Heart left ventricle (tissue), 16 donors: ENCODE data around the gene TNIK. TPM values are rescaled to one million over a fixed set of nuclear protein-coding genes. Genes with fewer than 3 reads are reported as not detected.

Source experiments
- ATAC-seq, 4 donors: fragments of 200-7000 bp; cut with Tn5 transposase; one replicate each; pipeline ENCODE4 v1.9.1; 2020 to 2022; ENCODE audit warnings: moderate library complexity in 4 of 4, mild to moderate bottlenecking in 3 of 4, moderate number of reproducible peaks in 1 of 4
- DNase-seq, 5 donors: peaks; one replicate each; pipeline ENCODE4 v3.0.0-alpha.2; 2020
- H3K27ac ChIP-seq, 12 donors: fragments of 200-600 bp; sonication (generic) in 4 of 12; one replicate each; pipeline versions ENCODE4 v1.5.0 to v1.8.0; 2016 to 2022; ENCODE audit warnings: mild to moderate bottlenecking in 2 of 12
- H3K27me3 ChIP-seq, 9 donors: fragments of 200-600 bp; sonication (generic) in 2 of 9; one replicate each; pipeline versions ENCODE4 v1.5.1 to v1.8.0; 2016 to 2022; ENCODE audit warnings: mild to moderate bottlenecking in 3 of 9
- H3K36me3 ChIP-seq, 9 donors: fragments of 200-600 bp; sonication (generic) in 2 of 9; one replicate each; pipeline versions ENCODE4 v1.5.0 to v1.8.0; 2018 to 2022; ENCODE audit warnings: mild to moderate bottlenecking in 2 of 9
- H3K4me1 ChIP-seq, 12 donors: fragments of 200-600 bp; sonication (generic) in 4 of 12; one replicate each; pipeline versions ENCODE4 v1.5.0 to v1.8.0; 2016 to 2022; ENCODE audit warnings: mild to moderate bottlenecking in 3 of 12
- H3K4me3 ChIP-seq, 12 donors: fragments of 200-600 bp; sonication (generic) in 4 of 12; one replicate each; pipeline versions ENCODE4 v1.5.0 to v1.8.0; 2017 to 2022; ENCODE audit warnings: mild to moderate bottlenecking in 9 of 12, moderate library complexity in 4 of 12
- H3K9me3 ChIP-seq, 12 donors: fragments of 200-600 bp; sonication (generic) in 4 of 12; one replicate each; pipeline versions ENCODE4 v1.5.0 to v1.8.0; 2016 to 2022; ENCODE audit warnings: mild to moderate bottlenecking in 1 of 12
- POLR2A ChIP-seq, 2 donors: fragments of 450-650 bp; IDR thresholded peaks; one replicate each; pipeline ENCODE4 v1.6.1; 2017; ENCODE audit warnings: antibody characterized with exemption in 2 of 2, mild to moderate bottlenecking in 2 of 2, moderate library complexity in 2 of 2
- WGBS, 4 donors: extraction: QIAGEN DNeasy Blood & Tissue Kit in 2 of 4; methylation state at CpG; one replicate each; pipeline versions ENCODE4 v1.1.5 to v1.1.7; 2013 to 2018; 5-methylcytosine and 5-hydroxymethylcytosine counted together
- intact Hi-C, 10 donors: fragments of 100-400 bp; cut with DNase I; formaldehyde crosslinking; loops; one replicate each; pipeline versions ENCODE4 v1.11.1 to v1.14.2; 2022
- polyA plus RNA-seq, 2 donors: library from polyadenylated mRNA; stranded (reverse); fragments of 200-250 nt; gene quantifications; one replicate each; pipeline ENCODE4 v1.2.3, GENCODE V29; 2013
- total RNA-seq, 9 donors: library from RNA; depleted of rRNA in 2 of 9; stranded (reverse); fragments of >200 nt in 2 of 9; fragmentation: NEBNext Ultra II Directional in 3 of 9; extraction: Animal tissue kit (Norgen Biotek cat#: 25700) in 3 of 9; gene quantifications; one replicate each; pipeline versions ENCODE4 v1.1.0 to v1.2.4, GENCODE V29; 2016 to 2023
- TF ChIP-seq, protein P1 (sequence below), 12 donors: fragments of 200-600 bp; sonication (generic) in 4 of 12; IDR thresholded peaks; one replicate each; pipeline versions ENCODE4 v1.5.0 to v1.8.0; 2018 to 2022; ENCODE audit warnings: antibody characterized with exemption in 12 of 12, mild to moderate bottlenecking in 5 of 12
- donor health status: ischemic (EF 13 %, LVEDD 7.1; RV severe dilation, severe dysfunction).
- donor health status: healthy with polysubstance abuse.
- donor health status: DM: no; HTN: yes; CAD: no.
- donor health status: DM: no; HTN: no; CAD: no.
- donor health status: ischemic (EF 25% LVEDD 6.9; RV normal size, moderate dysfunction).
- donor health status: ischemic (EF 25% LVEDD 5.7; RV mildly dilated, moderate dysfunction).
- donor health status: healthy.
- donor health status: DM: yes; HTN: yes; CAD: no.
- donor health status: ischemic (EF 35%, LVEDD 5.7; RV mildly dilated, moderate dysfunction).
- donor health status: nonischemic (EF 11% LVEDD 7.7; RV severe dilation, severe dysfunction).
- donor health status: DM: yes; HTN: yes; CAD: no.
- donor health status: PGD.
- donor health status: ischemic (EF 29% LVEDD 5.4; RV normal size, mild dysfunction).
- donor health status: nonischemic (EF 23%, LVEDD 6.1; RV moderate dilation, normal function).

The TNIK gene
- total and polyA plus RNA-seq, 11 donors: 12.3 to 51.6 (median 32.4) TPM

DNA sequence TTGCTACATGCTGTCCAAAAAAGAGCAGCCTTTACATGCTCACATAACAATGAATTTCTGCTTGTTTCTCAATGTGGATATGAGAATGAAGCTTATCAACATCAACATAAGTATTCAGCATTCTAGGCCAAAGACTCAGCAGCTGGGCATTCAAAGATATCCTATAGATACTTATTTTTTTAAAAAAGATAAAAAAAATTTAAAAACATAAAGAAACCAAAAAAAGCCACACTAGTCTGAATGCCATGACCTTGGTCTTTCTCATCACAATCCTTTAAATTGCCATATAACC is 182.0 kb downstream of the TNIK start:
- DNase-seq: no peak
- Histone ChIP-seq H3K27me3 (no peaks in the 10 kb centered on the region), H3K36me3 (no peaks in the 10 kb centered on the region), H3K27ac (no peak overlapping the region), H3K4me3 (no peak overlapping the region), H3K9me3 (peaks cover 0 to 4% (median 0%) of the 10 kb centered on the region in 12 donors), H3K4me1 (peaks cover 0 to 29% (median 13%) of the 10 kb centered on the region in 12 donors)
- intact Hi-C loops: no loop called here
- TF ChIP-seq, protein P1, sequence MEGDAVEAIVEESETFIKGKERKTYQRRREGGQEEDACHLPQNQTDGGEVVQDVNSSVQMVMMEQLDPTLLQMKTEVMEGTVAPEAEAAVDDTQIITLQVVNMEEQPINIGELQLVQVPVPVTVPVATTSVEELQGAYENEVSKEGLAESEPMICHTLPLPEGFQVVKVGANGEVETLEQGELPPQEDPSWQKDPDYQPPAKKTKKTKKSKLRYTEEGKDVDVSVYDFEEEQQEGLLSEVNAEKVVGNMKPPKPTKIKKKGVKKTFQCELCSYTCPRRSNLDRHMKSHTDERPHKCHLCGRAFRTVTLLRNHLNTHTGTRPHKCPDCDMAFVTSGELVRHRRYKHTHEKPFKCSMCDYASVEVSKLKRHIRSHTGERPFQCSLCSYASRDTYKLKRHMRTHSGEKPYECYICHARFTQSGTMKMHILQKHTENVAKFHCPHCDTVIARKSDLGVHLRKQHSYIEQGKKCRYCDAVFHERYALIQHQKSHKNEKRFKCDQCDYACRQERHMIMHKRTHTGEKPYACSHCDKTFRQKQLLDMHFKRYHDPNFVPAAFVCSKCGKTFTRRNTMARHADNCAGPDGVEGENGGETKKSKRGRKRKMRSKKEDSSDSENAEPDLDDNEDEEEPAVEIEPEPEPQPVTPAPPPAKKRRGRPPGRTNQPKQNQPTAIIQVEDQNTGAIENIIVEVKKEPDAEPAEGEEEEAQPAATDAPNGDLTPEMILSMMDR (IDR thresholded peaks at IDR 0.05): no peak
- TF ChIP-seq POLR2A (IDR thresholded peaks at IDR 0.05): no peak
- ATAC-seq: no peak

DNA sequence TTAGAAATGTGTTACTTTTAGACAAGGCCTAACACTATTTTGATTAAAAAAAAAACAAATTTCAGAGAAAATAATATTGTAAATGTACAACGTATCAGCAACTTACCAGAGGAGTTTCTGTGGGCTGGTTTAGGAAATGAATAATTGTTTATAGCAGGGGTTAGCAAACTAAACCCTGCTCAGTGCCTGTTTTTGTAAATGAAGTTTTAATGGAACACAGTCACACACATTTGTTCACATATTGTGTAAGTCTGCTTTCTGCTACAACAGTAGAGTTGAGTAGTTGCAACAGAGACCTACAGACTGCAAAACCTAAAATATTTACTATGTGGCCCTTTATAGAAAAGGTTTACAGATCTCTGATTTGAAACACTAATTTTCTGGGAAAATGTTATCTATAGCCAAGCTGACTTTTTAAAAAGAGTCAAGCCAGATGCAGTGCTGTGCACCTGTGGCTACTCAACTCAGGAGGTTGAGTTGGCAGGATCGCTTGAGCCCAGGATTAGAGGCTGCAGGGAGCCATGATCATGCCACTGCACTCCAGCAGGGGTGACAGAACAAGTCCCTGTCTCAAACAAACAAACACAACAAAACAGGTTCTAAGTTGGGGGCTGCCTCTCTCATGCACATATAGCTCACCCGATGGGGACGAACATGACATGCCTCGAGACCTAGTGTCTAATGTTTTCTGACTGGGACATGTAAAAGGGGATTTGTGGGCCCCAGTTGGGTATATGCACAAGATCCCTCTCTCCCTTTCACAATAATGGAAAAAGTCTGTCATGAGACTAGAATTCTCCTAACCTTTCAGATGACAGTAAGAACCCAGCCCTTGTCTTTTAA is 182.5 kb downstream of the TNIK start:
- Histone ChIP-seq H3K27me3 (no peaks in the 10 kb centered on the region), H3K9me3 (peaks cover 0 to 4% (median 0%) of the 10 kb centered on the region in 12 donors), H3K27ac (peak overlapping the region in 1 of 12 donors; percentile 0), H3K4me3 (no peak overlapping the region), H3K36me3 (no peaks in the 10 kb centered on the region), H3K4me1 (peaks cover 0 to 23% (median 8%) of the 10 kb centered on the region in 12 donors)
- DNase-seq (no peak), ATAC-seq (no peak)
- TF ChIP-seq, protein P1 (IDR thresholded peaks at IDR 0.05): no peak
- TF ChIP-seq POLR2A (IDR thresholded peaks at IDR 0.05): no peak
- 74 to 91% (median 83%) methylated on average over 5 of the region's 5 CpGs for WGBS, 4 donors
- intact Hi-C loops: no loop called here

DNA sequence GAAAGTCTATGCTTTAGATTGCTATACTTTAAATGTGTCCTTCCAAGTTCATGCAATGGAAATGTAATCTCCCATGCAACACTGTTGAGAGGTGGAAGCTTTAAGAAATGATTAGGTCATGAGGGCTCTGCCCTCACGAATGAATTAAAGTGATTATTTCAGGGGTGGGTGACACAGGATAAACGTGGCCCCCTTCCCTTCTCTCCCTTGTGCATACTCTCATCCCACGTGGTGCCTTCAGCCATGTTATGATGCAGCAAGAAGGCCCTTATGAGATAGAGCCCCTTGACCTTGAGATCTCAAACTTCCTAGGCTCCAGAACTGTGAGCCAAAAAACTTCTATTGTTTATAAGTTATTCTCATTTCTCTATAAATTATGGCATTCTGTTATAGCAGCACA is 183.3 kb downstream of the TNIK start:
- TF ChIP-seq POLR2A (IDR thresholded peaks at IDR 0.05): no peak
- TF ChIP-seq, protein P1 (IDR thresholded peaks at IDR 0.05): no peak
- WGBS, 4 donors: 17 to 25% (median 23%) methylated on average over 3 of the region's 3 CpGs
- peaks cover 0 to 4% (median 0%) of the 10 kb centered on the region in 12 donors for H3K9me3 ChIP-seq
- no peak for DNase-seq
- no peaks in the 10 kb centered on the region for H3K36me3 ChIP-seq
- peak in 1 of 4 donors; percentile 41 for ATAC-seq
- no peak overlapping the region for H3K4me3 ChIP-seq
- H3K4me1 ChIP-seq: peaks cover 0 to 18% (median 5%) of the 10 kb centered on the region in 12 donors
- H3K27me3 ChIP-seq: no peaks in the 10 kb centered on the region
- peak overlapping the region in 2 of 12 donors; percentile 0 to 3 for H3K27ac ChIP-seq
- intact Hi-C loops: no loop called here

DNA sequence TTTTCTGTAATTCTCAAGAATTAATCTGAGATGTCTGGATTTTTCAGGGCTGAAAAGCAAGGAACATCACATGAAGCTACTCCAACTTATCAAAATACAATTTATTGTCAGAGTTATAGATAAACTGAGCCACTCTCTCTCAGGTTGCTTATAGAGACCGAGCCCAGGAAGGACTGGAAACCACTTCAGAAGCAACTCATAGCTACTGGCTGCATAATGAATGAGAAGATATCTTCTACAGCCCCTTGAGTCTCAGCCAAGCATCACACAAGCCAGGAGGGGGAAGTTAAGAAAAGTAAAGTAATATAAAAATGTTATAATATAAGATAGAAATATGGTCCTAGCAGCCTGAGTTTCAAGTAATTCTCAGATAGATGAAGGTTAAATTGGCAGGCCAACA is 186.0 kb downstream of the TNIK start:
- intact Hi-C loops: no loop called here

More for the DNA sequence above, 186.0 kb downstream of the TNIK start:
- DNase-seq: no peak
- TF ChIP-seq, protein P1 (IDR thresholded peaks at IDR 0.05): no peak
- TF ChIP-seq POLR2A (IDR thresholded peaks at IDR 0.05): no peak
- Histone ChIP-seq H3K27ac (no peak overlapping the region), H3K27me3 (no peaks in the 10 kb centered on the region), H3K4me3 (no peak overlapping the region), H3K4me1 (peaks cover 0 to 20% (median 7%) of the 10 kb centered on the region in 12 donors), H3K9me3 (peaks cover 0 to 4% (median 0%) of the 10 kb centered on the region in 12 donors), H3K36me3 (no peaks in the 10 kb centered on the region)
- no peak for ATAC-seq
- WGBS, 4 donors: 65 to 81% (median 76%) methylated on average over 1 of the region's 1 CpG
